SK-N-SH (cell line): ENCODE data around the gene CLMN. TPM values are rescaled to one million over a fixed set of nuclear protein-coding genes. Genes with fewer than 3 reads are reported as not detected.

Experiments used
- CTCF ChIA-PET: fragments of 300-600, 350-600 bp; formaldehyde crosslinking; extraction: SDS; loops from one replicate; lab custom pipeline; 2021; lab: Yijun Ruan, JAX
- POLR2A ChIA-PET: fragments of 350-600 bp; sonication (Branson Sonifier 250); formaldehyde crosslinking; extraction: SDS; loops from one replicate; lab custom pipeline; 2020; ENCODE audit warnings: antibody characterized with exemption, inconsistent platforms; lab: Yijun Ruan, JAX
- DNase-seq: peaks from one replicate; pipeline ENCODE4 v3.0.0; 2012
- H2AFZ ChIP-seq: fragments of 200-600 bp; sonication (generic); 2 replicates; pipeline ENCODE4 v1.8.1; 2016; ENCODE audit warnings: antibody characterized with exemption, mild to moderate bottlenecking, low read depth
- H3F3A ChIP-seq: fragments of 200-600 bp; sonication (generic); replicated peaks from 2 replicates; pipeline ENCODE3; 2016; ENCODE audit warnings: antibody characterized with exemption, mild to moderate bottlenecking; ENCODE audit not compliant: insufficient read depth
- H3K27ac ChIP-seq, 2 experiments: fragments of 200-500 bp in 1 of 2; fragments of 200-600 bp in 1 of 2; sonication (Bioruptor generic) in 1 of 2; sonication (generic), shearing (Covaris generic) in 1 of 2; 2 replicates each; pipeline versions ENCODE4 v1.5.1 to v1.6.1; 2014 to 2016; ENCODE audit warnings: low read depth in 2 of 2, inconsistent platforms in 1 of 2, low read length in 1 of 2, mild to moderate bottlenecking in 1 of 2, mixed read lengths in 1 of 2
- H3K27me3 ChIP-seq: fragments of 200-600 bp; sonication (generic), shearing (Covaris generic); 2 replicates; pipeline ENCODE4 v1.6.1; 2016; ENCODE audit warnings: mixed run types; ENCODE audit not compliant: insufficient read depth
- H3K36me3 ChIP-seq, 2 experiments: fragments of 200-500 bp in 1 of 2; fragments of 200-600 bp in 1 of 2; sonication (Bioruptor generic) in 1 of 2; sonication (generic) in 1 of 2; replicated peaks in 1 of 2; 2 replicates each; pipeline versions ENCODE3 to v1.5.1; 2014 to 2016; ENCODE audit warnings: low read length in 1 of 2, mild to moderate bottlenecking in 1 of 2; ENCODE audit not compliant: insufficient read depth in 2 of 2, control insufficient read depth in 1 of 2
- H3K4me1 ChIP-seq, 2 experiments: fragments of 200-500 bp in 1 of 2; fragments of 200-600 bp in 1 of 2; sonication (Bioruptor generic) in 1 of 2; sonication (generic), shearing (Covaris generic) in 1 of 2; 2 replicates each; pipeline versions ENCODE4 v1.5.1 to v1.6.1; 2014 to 2016; ENCODE audit warnings: low read depth in 1 of 2, low read length in 1 of 2, mixed run types in 1 of 2; ENCODE audit not compliant: insufficient read depth in 2 of 2, control insufficient read depth in 1 of 2
- H3K4me2 ChIP-seq: fragments of 200-600 bp; sonication (generic), shearing (Covaris generic); 2 replicates; pipeline ENCODE4 v1.6.1; 2017; ENCODE audit warnings: mixed run types
- H3K4me3 ChIP-seq, 2 experiments: fragments of 200-500 bp in 1 of 2; fragments of 200-600 bp in 1 of 2; sonication (Bioruptor generic) in 1 of 2; sonication (generic), shearing (Covaris generic) in 1 of 2; 2 replicates each; pipeline versions ENCODE4 v1.5.1 to v1.8.1; 2014 to 2016; ENCODE audit warnings: low read depth in 2 of 2, inconsistent platforms in 1 of 2, low read length in 1 of 2, mild to moderate bottlenecking in 1 of 2, mixed read lengths in 1 of 2, moderate library complexity in 1 of 2
- H3K79me2 ChIP-seq: fragments of 200-600 bp; sonication (generic); 2 replicates; pipeline ENCODE4 v1.8.1; 2017; ENCODE audit warnings: mild to moderate bottlenecking; ENCODE audit not compliant: insufficient read depth
- H3K9ac ChIP-seq: fragments of 200-600 bp; sonication (generic); 2 replicates; pipeline ENCODE4 v1.6.1; 2017; ENCODE audit warnings: mixed run types
- H3K9me2 ChIP-seq: fragments of 200-600 bp; sonication (generic); 2 replicates; pipeline ENCODE4 v1.6.1; 2017; ENCODE audit warnings: mixed run types
- H3K9me3 ChIP-seq: fragments of 200-600 bp; sonication (generic); 2 replicates; pipeline ENCODE4 v1.6.1; 2017; ENCODE audit warnings: mixed run types, mild to moderate bottlenecking, moderate library complexity
- H4K20me1 ChIP-seq: fragments of 200-600 bp; sonication (generic); 2 replicates; pipeline ENCODE4 v1.6.1; 2017; ENCODE audit warnings: mild to moderate bottlenecking, mixed run types; ENCODE audit not compliant: insufficient read depth
- CHD2 ChIP-seq: fragments of 150-350 bp; IDR thresholded peaks from 2 replicates; pipeline ENCODE4 v1.6.1; 2018; ENCODE audit warnings: low read length; ENCODE audit not compliant: partially characterized antibody
- CTCF ChIP-seq: fragments of 200-600 bp; sonication (generic); IDR thresholded peaks from 2 replicates; pipeline ENCODE4 v1.6.1; 2017; ENCODE audit warnings: antibody characterized with exemption, mild to moderate bottlenecking, moderate library complexity
- FOSL2 ChIP-seq: IDR thresholded peaks from 2 replicates; pipeline ENCODE4 v1.4.0; 2012; ENCODE audit warnings: low read depth, mild to moderate bottlenecking, moderate library complexity, borderline replicate concordance
- FOXM1 ChIP-seq: IDR thresholded peaks from 2 replicates; pipeline ENCODE4 v1.4.0; 2012; ENCODE audit warnings: low read depth, mild to moderate bottlenecking
- GABPA ChIP-seq: IDR thresholded peaks from 2 replicates; pipeline ENCODE4 v1.4.0; 2012; ENCODE audit warnings: low read depth, mild to moderate bottlenecking
- IRF3 ChIP-seq: fragments of 150-350 bp; IDR thresholded peaks from 2 replicates; pipeline ENCODE4 v1.6.1; 2016; ENCODE audit warnings: mild to moderate bottlenecking, low read depth, low read length
- JUND ChIP-seq: IDR thresholded peaks from 2 replicates; pipeline ENCODE4 v1.4.0; 2012
- MAX ChIP-seq: IDR thresholded peaks from 2 replicates; pipeline ENCODE4 v1.4.0; 2012; ENCODE audit warnings: low read depth
- MEF2A ChIP-seq: IDR thresholded peaks from 2 replicates; pipeline ENCODE4 v1.4.0; 2012; ENCODE audit warnings: low read depth, borderline replicate concordance
- MXI1 ChIP-seq: IDR thresholded peaks from 2 replicates; pipeline ENCODE4 v1.6.1; 2012; ENCODE audit warnings: mild to moderate bottlenecking, low read depth, low read length, improper control_type of control experiment
- NFIC ChIP-seq: IDR thresholded peaks from 2 replicates; pipeline ENCODE4 v1.4.0; 2012; ENCODE audit warnings: borderline replicate concordance
- RAD21 ChIP-seq: IDR thresholded peaks from 2 replicates; pipeline ENCODE4 v1.6.1; 2012; ENCODE audit warnings: mild to moderate bottlenecking, low read length
- RCOR1 ChIP-seq: fragments of 150-350 bp; IDR thresholded peaks from 2 replicates; pipeline ENCODE4 v1.6.1; 2017; ENCODE audit warnings: antibody characterized with exemption, low read length
- RFX5 ChIP-seq: IDR thresholded peaks from 2 replicates; pipeline ENCODE4 v1.6.1; 2012; ENCODE audit warnings: mild to moderate bottlenecking, improper control_type of control experiment, low read length
- SIN3A ChIP-seq: IDR thresholded peaks from 2 replicates; pipeline ENCODE4 v1.6.1; 2012; ENCODE audit warnings: low read depth, mild to moderate bottlenecking, low read length, moderate library complexity, borderline replicate concordance
- SMC3 ChIP-seq: IDR thresholded peaks from 2 replicates; pipeline ENCODE4 v1.6.1; 2012; ENCODE audit warnings: low read depth, low read length, improper control_type of control experiment
- TAF1 ChIP-seq: IDR thresholded peaks from 2 replicates; pipeline ENCODE4 v1.6.1; 2012; ENCODE audit warnings: low read depth, mild to moderate bottlenecking, low read length, moderate library complexity, borderline replicate concordance
- USF1 ChIP-seq: IDR thresholded peaks from 2 replicates; pipeline ENCODE4 v1.4.0; 2012; ENCODE audit warnings: low read depth, borderline replicate concordance
- WGBS: methylation state at CpG from one replicate; pipeline ENCODE4 v1.1.6; 2017; ENCODE audit warnings: low lambda C conversion rate; 5-methylcytosine and 5-hydroxymethylcytosine counted together
- polyA plus RNA-seq, 3 experiments: library from polyadenylated mRNA; depleted of rRNA; stranded (reverse); fragments of >200 nt; gene quantifications; 2 replicates each; pipeline ENCODE4 v1.2.3, GENCODE V29; 2012

The CLMN gene
- polyA plus RNA-seq, 1 of the 3 experiments (the other 2 are of a cell fraction): 1.4 TPM

- 0 out of 2 replicates have a peak, but pooled peaks cover 8% of the 10 kb centered on the region for H3K9me3 ChIP-seq
- H3K9me2 ChIP-seq: no peaks in the 10 kb centered on the region
- no peak overlapping the region for H3K4me2 ChIP-seq
- TF ChIP-seq FOXM1 (no peak), FOSL2 (no peak), USF1 (no peak), GABPA (no peak), RAD21 (no peak), MXI1 (no peak), TAF1 (no peak), NFIC (no peak), JUND (no peak), CHD2 (no peak), SIN3A (no peak), MEF2A (no peak), IRF3 (no peak), RCOR1 (no peak), MAX (no peak), RFX5 (no peak), SMC3 (no peak), CTCF (no peak)
- no peak for DNase-seq
- H4K20me1 ChIP-seq: peaks cover 58% of the 10 kb centered on the region
- no peak overlapping the region for H2AFZ ChIP-seq
- ChIA-PET CTCF (interaction anchor here (0.9 to 1.6 kb wide), 2 partner anchors 8 to 283 kb away, joined by 3 to 4 read pairs; no protein-coding TSS in a partner anchor), POLR2A (no interaction called here)
- peaks cover 100% of the 10 kb centered on the region for H3K79me2 ChIP-seq
- peaks cover 1 to 2% of the 10 kb centered on the region in 2 experiments for H3K36me3 ChIP-seq
- no peak overlapping the region for H3K27ac ChIP-seq
- no peak overlapping the region for H3K4me3 ChIP-seq
- no peaks in the 10 kb centered on the region for H3F3A ChIP-seq
- no peaks in the 10 kb centered on the region for H3K27me3 ChIP-seq
- H3K4me1 ChIP-seq: peaks cover 2% of the 10 kb centered on the region in 2 experiments; a peak in 3 of 4 replicates
- no peak overlapping the region for H3K9ac ChIP-seq
- WGBS: 61% methylated on average over 3 of the region's 3 CpGs
Measured at GRCh38 chr14:95149441-95149840, 170.3 kb downstream of the CLMN start.
